GM20431 (cell line): Measurements from ENCODE around the gene CCN5.
"Not testable (repeated sequence)": the region's sequence is repeated elsewhere in the genome, so short reads cannot be mapped to it uniquely, and the experiment has no call there.

Experiments
- in situ Hi-C: fragments of 300-500 bp; cut with MseI, MboI; formaldehyde crosslinking; loops from one replicate; pipeline ENCODE4 v1.15.0; 2020; ENCODE audit warnings: low sequenced_read_pairs; ENCODE audit not compliant: unreplicated experiment

CCN5 gene

GRCh38 chr20:44693627-44694026 lies 21.5 kb upstream of the CCN5 start:
- in situ Hi-C loops, result no loop called here

GRCh38 chr20:44694159-44694558 lies 21.0 kb upstream of the CCN5 start:
- in situ Hi-C loops, result no loop called here

DNA sequence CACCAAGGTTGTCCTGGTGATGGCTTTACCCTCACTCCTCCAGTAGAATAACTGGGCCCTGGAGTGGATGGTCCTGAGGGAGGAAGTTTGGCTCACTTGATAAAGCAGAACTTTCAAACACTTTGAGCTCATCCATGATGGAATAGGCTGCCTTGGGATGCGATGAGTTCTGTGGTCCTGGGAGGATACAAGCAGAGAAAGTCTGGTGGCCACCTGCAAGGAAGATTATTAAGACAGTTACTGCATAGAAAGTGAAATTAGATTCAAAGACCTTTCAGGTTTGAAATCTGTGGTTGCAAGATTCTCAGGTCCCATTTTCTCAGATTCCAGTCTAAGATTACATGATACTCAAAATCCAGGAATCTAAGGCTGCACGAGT lies 19.9 kb upstream of the CCN5 start:
- in situ Hi-C loops, result no loop called here

DNA sequence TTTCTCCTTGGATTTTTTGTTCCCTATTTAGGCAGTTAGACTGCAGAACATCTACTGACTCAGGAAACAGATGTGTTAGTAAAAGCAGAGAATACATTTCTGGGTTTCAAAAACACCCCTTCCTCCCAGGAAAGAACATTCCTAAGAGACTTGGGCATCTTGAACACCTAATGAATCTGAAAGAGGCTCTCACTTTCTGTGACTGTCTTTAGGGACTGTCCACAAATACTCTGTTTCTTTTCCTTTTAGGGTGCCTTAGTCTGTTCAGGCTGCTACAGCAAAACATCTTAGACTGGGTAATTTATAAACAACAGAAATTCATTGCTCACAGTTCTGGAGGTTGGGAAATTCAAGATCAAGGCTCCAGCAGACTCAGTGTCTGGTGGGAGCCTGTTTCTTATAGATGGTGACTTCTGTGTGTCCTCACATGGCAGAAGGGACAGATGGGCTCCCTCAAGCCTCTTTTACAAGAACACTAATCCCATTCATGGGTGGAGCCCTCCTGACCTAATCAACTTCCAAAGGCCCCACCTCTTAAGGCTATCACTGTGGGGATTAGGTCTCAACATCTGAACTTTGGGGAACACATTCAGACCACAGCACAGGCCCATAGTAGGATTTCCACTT lies 19.4 kb upstream of the CCN5 start:
- in situ Hi-C loops, result no loop called here

GRCh38 chr20:44696315-44696714 lies 18.9 kb upstream of the CCN5 start:
- in situ Hi-C loops, result no loop called here

- in situ Hi-C loops, result not testable (repeated sequence)
These were observed 18.1 kb upstream of the CCN5 start for GRCh38 chr20:44697041-44697440.

DNA sequence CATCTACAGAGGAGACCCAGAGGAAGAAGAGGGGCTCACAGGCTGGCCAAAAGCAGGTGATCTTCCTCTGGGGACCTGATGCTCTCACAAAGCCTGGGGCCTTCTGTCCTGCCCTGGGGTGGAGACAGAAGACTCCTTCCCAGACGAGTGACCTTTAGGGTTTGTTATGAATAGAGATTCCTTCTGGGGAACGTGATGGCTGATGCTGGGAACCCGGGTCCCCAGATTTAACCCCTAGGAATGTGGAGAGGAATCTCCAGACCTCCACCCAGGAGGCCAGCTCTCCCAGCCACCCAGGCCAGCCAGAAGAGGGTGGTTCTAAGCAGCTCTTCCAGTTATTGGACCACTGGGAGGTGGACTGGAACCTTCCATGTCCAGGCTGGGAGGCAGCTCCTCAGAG lies 16.8 kb upstream of the CCN5 start:
- in situ Hi-C loops, result no loop called here

DNA sequence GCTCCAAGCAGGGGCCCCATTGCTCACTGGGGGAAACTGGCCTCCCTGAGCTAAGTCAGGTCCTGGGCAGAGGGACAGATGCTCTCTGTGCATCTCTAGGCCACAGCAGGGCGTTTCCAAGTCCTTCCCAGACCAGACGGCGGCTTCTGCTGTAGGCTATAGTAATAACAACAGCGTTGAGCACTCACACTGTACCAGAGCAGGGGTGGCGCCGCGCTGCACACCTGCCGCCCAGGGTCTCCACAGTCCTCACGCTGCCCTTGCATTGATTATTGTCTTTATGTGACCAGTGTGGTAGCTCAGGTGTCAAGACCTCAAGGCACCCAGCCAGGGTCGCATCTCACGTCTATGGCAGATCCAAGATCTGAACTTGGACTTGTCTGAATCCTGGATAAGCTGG lies 14.9 kb upstream of the CCN5 start:
- in situ Hi-C loops, result no loop called here

DNA sequence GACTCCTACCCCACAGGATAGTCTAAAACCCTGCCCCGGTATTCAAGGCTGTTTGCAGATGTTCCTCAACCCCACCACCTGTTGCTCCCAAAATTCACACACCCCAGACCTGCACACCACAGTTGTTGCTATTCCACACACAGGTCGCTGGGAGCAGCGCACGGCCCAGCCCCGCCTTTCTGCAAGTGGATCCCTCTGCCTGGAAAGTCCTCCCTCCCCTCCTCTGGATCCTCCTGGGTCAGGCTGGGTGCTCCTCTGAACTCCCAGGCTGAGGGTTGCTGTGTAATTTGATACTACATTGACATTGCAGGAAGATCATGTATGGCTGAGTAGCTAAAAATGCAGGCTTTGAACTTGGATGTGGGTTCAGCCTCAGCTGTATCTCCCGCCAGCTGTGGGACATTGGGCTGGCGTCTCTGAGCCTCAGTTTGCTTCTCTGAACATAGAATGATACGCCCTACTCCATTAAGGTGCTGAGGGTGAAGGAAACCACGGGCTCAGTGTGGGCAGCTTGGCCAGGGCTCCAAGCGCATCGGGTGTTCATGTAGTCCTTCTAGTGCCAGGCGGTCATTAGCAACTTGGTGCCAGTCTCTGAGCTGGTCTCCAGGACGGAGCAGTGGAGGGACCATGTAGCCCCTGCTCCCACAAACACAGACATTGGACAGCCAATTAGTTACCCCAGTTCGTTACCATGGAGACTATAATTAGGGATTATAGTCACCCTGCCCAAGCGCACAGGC lies 13.9 kb upstream of the CCN5 start:
- in situ Hi-C loops, result no loop called here

GRCh38 chr20:44701858-44702256 lies 13.3 kb upstream of the CCN5 start:
- in situ Hi-C loops, result no loop called here

- in situ Hi-C loops, result no loop called here
These were observed 12.4 kb upstream of the CCN5 start for GRCh38 chr20:44702776-44703175.

DNA sequence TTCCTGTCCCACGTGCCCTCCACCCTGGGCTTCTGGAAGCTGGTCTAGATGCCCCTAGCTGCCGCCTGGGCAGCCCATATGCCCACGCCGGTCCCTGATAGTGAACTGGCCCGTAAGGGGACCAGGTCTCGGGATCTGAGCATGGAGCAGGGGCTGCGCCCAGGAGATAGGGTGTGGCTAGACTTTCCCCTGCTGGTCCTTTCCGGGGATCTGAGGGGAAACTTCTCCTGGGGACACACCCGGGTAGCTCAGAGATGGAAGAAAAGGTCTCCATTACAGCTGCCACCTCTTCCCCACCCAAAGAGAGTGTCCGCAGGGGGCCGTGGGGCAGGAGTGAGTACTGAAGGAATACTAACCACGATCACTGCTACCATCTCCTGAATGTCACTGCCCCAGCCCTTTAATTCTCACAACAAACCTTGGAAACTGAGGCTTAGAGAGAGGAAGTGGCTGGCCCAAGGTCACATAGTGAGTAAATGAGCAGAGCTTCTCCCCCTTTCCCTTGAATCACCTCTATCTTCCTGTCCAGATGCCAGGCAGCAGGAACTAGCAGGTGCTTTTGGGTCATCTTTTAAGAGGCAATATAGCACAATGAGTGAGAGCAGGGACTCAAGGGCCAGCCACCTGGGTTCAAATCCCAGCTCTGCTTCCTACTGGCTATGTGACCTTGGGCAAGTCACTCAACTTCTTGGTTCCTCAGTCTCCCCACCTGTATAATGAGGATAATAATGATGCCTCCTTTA lies 11.8 kb upstream of the CCN5 start:
- in situ Hi-C loops, result no loop called here

DNA sequence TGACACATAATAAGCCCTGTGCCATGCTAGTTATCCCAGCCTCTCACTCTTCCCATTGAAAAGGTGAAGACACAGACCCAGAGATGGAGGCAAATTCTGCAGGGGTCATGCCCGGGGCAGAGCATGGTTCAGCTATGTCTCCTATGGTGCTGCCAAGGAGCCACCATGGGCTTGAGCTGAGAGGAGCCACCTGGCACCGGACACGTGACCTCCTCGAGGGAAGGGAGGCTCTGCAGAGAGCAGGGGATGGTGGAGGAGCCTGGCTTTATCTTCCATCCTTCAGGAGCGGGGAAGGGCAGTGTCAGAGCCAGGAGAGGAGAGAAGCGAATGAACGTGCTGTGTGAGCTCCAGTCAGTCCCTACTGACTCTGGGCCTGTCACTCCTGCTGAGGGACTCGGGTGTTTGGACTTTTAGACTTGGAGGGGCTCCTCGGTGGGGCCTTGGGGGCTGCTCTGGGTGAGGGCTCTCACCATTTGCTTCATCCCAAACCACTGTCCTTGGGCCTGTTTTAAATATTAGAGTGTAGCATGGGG lies 11.1 kb upstream of the CCN5 start:
- in situ Hi-C loops, result no loop called here

GRCh38 chr20:44704551-44704971 lies 10.6 kb upstream of the CCN5 start:
- in situ Hi-C loops, result no loop called here

- in situ Hi-C loops, result no loop called here
These were observed 9.6 kb upstream of the CCN5 start for GRCh38 chr20:44705364-44706094.

- in situ Hi-C loops, result no loop called here
These were observed 8.7 kb upstream of the CCN5 start for GRCh38 chr20:44706301-44707017.

- in situ Hi-C loops, result no loop called here
These were observed 8.1 kb upstream of the CCN5 start for GRCh38 chr20:44707018-44707579.

GRCh38 chr20:44709380-44709779 lies 5.8 kb upstream of the CCN5 start:
- in situ Hi-C loops, result no loop called here

- in situ Hi-C loops, result no loop called here
These were observed 5.4 kb upstream of the CCN5 start for GRCh38 chr20:44709797-44710196.
